Activated naive CD8-positive, alpha-beta T cell treated with anti-CD3 and anti-CD28 coated beads, Interleukin-2, amount 50 U/mL, for 16 hours (primary cell): ENCODE data around the gene SPOP.

Source experiments
- DNase-seq: peaks from one replicate; pipeline ENCODE4 v3.0.0-alpha.2; 2020; ENCODE audit warnings: low read depth, low spot score

SPOP gene

GRCh38 chr17:49616086-49616485 is 61.8 kb downstream of the SPOP start:
- DNase-seq = no peak

- DNase-seq = no peak
Observed at GRCh38 chr17:49613182-49613800, 64.6 kb downstream of the SPOP start.

GRCh38 chr17:49612726-49613125 is 65.2 kb downstream of the SPOP start:
- DNase-seq = no peak

- no peak for DNase-seq
Observed at GRCh38 chr17:49610883-49611584, 66.9 kb downstream of the SPOP start.

GRCh38 chr17:49604314-49604869 is 73.5 kb downstream of the SPOP start:
- DNase-seq = no peak

GRCh38 chr17:49603720-49604119 is 74.2 kb downstream of the SPOP start:
- DNase-seq = no peak

- no peak for DNase-seq
Observed at GRCh38 chr17:49603238-49603637, 74.7 kb downstream of the SPOP start.

- no peak for DNase-seq
Observed at GRCh38 chr17:49602783-49603182, 75.1 kb downstream of the SPOP start.

- DNase-seq = no peak
Observed at GRCh38 chr17:49600949-49601348, 76.9 kb downstream of the SPOP start.

GRCh38 chr17:49598918-49599317 is 79.0 kb downstream of the SPOP start:
- DNase-seq = no peak

- DNase-seq = no peak
Observed at GRCh38 chr17:49597928-49598655, 79.8 kb downstream of the SPOP start.

- no peak for DNase-seq
Observed at GRCh38 chr17:49597436-49597835, 80.5 kb downstream of the SPOP start.

- DNase-seq = no peak
Observed at GRCh38 chr17:49596613-49597244, 81.2 kb downstream of the SPOP start.

GRCh38 chr17:49595980-49596379 is 81.9 kb downstream of the SPOP start:
- no peak for DNase-seq

GRCh38 chr17:49595328-49595727 is 82.6 kb downstream of the SPOP start:
- no peak for DNase-seq

GRCh38 chr17:49592263-49592662 is 85.6 kb downstream of the SPOP start:
- no peak for DNase-seq

GRCh38 chr17:49590874-49591273 is 87.0 kb downstream of the SPOP start:
- DNase-seq = no peak

- DNase-seq = no peak
Observed at GRCh38 chr17:49589577-49589927, 88.3 kb downstream of the SPOP start.

GRCh38 chr17:49588726-49589576 is 88.9 kb downstream of the SPOP start:
- no peak for DNase-seq

- DNase-seq = no peak
Observed at GRCh38 chr17:49588312-49588711, 89.6 kb downstream of the SPOP start.

GRCh38 chr17:49587366-49588073 is 90.4 kb downstream of the SPOP start:
- no peak for DNase-seq
